Colonic mucosa (tissue), 4 donors: ENCODE data around the gene SULT6B1. TPM values are rescaled to one million over a fixed set of nuclear protein-coding genes. Genes with fewer than 3 reads are reported as not detected.

Source experiments
- DNase-seq: peaks from one replicate; pipeline ENCODE4 v3.0.0-alpha.2; 2020
- H3K27ac ChIP-seq: fragments of 200-600 bp; one replicate; pipeline ENCODE4 v1.8.0; 2021
- H3K27me3 ChIP-seq: fragments of 200-600 bp; one replicate; pipeline ENCODE4 v1.8.0; 2021
- H3K36me3 ChIP-seq: fragments of 200-600 bp; one replicate; pipeline ENCODE4 v1.8.0; 2021
- H3K4me1 ChIP-seq: fragments of 200-600 bp; one replicate; pipeline ENCODE4 v1.8.0; 2021; ENCODE audit warnings: mild to moderate bottlenecking
- H3K4me3 ChIP-seq: fragments of 200-600 bp; one replicate; pipeline ENCODE4 v1.8.0; 2021
- H3K9ac ChIP-seq, 2 donors: one replicate each; pipeline ENCODE4 v1.7.0; 2013; ENCODE audit warnings: control low read depth in 2 of 2, low read depth in 2 of 2, low read length in 2 of 2
- H3K9me3 ChIP-seq: fragments of 200-600 bp; one replicate; pipeline ENCODE4 v1.8.0; 2021
- CTCF ChIP-seq: fragments of 200-600 bp; IDR thresholded peaks from one replicate; pipeline ENCODE4 v1.8.0; 2022; ENCODE audit warnings: antibody characterized with exemption, mild to moderate bottlenecking
- intact Hi-C: fragments of 100-400 bp; cut with DNase I; formaldehyde crosslinking; loops from one replicate; pipeline ENCODE4 v1.14.1; 2022
- total RNA-seq, 2 donors: library from RNA; stranded (reverse); fragmentation: NEBNext Ultra II Directional in 1 of 2; extraction: Animal tissue kit (Norgen Biotek cat#: 25700) in 1 of 2; gene quantifications; one replicate each; pipeline ENCODE4 v1.2.1, GENCODE V29; 2021
- donor health status: healthy.
- donor health status: DM: no; HTN: no; CAD: no.
- donor health status: DM: no; HTN: no; CAD: no.

The SULT6B1 gene
- total RNA-seq, 2 donors from 2014 or later = not detected

DNA sequence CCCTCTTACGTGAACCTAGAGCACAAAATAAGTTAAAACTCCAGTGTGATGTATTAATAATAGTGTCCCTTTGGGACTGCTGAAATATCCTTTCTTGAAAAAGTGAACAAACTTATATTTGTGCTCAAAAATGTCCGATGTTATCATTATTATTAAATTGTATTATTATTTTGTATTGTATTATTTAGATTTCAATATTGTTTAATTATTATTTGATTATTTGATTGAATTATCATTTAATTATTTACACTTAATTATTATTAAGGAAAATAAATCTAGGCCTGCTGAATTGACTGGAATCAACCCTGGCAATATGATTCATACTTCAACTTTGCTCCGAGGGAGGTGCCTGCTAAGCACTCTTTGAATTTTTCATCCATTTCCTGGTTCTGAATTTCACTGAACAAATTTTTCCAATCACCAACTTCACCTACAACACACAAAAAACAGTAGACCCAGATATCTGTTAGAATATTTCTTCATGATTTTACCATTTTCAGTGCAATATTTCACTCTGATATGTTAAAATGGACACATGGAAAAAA is 20.8 kb downstream of the SULT6B1 start:
- H3K4me1 ChIP-seq = no peaks in the 10 kb centered on the region
- no peaks in the 10 kb centered on the region for H3K9me3 ChIP-seq
- no peak overlapping the region for H3K9ac ChIP-seq
- peak overlapping the region; percentile 37 for H3K27ac ChIP-seq
- H3K4me3 ChIP-seq = no peak overlapping the region
- DNase-seq = no peak
- TF ChIP-seq CTCF = no peak
- intact Hi-C loops = no loop called here
- H3K36me3 ChIP-seq = no peaks in the 10 kb centered on the region
- no peaks in the 10 kb centered on the region for H3K27me3 ChIP-seq

- intact Hi-C loops = no loop called here
- TF ChIP-seq CTCF = no peak
- Histone ChIP-seq H3K27me3 (no peaks in the 10 kb centered on the region), H3K9me3 (no peaks in the 10 kb centered on the region), H3K4me1 (no peaks in the 10 kb centered on the region), H3K36me3 (no peaks in the 10 kb centered on the region), H3K4me3 (no peak overlapping the region), H3K27ac (no peak overlapping the region), H3K9ac (no peak overlapping the region)
- no peak for DNase-seq
Observed at GRCh38 chr2:37164757-37165156, 23.7 kb downstream of the SULT6B1 start.

DNA sequence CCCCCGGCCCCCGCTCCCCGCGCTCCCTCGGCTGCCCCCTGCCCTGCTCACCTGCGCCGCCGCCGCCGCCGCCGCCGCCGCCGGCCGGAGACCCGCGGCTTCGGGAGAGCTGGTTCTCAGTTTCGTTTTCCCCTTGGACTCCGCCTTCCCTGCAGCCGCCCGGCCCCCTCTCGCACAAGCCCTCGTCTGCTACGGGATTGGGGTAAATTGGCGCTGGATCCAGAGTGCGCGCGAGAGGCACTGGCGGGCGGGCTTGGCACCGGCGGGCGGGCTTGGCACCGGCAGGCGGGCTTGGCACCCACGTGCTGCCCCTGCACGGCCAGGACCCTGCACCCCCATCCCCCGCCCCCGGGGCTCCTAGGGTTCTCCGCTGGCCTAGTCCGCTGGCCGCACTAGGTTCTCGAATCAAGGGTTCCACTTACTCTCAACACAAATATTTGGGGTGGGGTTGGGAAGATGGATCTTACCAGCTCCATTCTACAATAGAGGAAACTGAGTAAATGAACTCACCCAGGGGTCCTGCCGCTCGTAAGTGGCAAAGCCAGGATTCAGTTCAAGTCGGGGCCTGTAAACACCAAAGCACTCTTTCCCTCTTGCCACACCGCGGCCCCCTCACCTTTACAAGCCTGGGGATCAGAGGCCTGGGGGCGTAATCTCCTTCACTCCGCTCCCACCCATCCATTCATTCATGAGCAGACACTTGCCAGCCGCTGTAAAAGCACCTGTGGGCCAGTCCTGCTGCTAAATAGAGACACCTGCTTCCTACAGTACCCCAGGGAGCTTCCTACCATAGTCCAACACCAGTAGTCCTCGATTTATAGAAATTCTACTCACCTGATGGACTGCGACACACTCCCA is 31.4 kb downstream of the SULT6B1 start, which contains the start of gene EIF2AK2:
Gene EIF2AK2 (minus strand): TSS at position 124 of the 858 bp plus-strand sequence. CDS start 9,174 bp downstream, outside the sequence.
- Histone ChIP-seq H3K4me1 (peaks cover 6% of the 10 kb centered on the region), H3K9me3 (no peaks in the 10 kb centered on the region), H3K36me3 (no peaks in the 10 kb centered on the region), H3K9ac (peak within 1 kb of the TSS; percentile 84 to 89), H3K27ac (peak within 1 kb of the TSS; percentile 89), H3K4me3 (peak within 1 kb of the TSS; percentile 83), H3K27me3 (no peaks in the 10 kb centered on the region)
- DNase-seq = peak; percentile 89
- intact Hi-C loops = no loop called here
- no peak for TF ChIP-seq CTCF

DNA sequence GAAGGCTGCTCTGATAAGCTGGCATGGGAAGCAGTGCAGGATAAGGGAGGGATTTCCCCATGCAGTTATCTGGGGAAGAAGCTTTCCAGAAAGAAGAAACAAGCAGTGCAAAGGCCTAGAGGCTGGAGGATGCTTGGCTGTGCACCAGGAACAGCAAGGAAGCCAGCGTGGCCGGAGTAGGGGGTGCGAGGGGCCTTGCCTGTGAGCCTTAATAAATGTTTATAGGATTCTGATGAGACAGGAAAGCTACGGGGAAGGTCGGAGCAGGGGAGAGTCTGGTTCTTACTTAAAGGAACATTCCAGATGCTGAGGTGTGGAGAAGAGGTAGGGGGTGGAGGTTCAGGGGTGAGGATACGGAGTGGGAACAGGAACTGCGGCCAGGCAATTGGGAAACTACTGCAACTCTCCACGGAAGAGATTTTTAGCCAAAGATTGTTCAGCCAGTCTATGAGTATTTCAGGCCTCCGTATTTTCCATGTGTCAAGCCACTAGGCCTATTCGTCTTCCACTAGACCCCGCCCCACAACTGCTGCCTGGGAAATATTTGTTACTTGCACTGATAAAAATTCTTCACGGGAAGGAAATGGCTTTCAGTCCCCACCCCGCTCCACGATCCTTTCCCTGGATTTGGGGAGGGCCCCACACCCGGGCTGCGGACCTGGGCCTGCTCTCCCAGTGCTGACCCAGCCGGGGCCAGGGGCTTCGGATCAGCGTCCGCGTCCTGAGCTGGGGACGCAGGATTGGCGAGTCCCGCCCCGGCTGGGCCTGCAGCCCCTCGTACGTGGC is 32.2 kb downstream of the SULT6B1 start:
- Histone ChIP-seq H3K9ac (peak overlapping the region; percentile 84 to 89), H3K27ac (peak overlapping the region; percentile 89), H3K4me1 (peaks cover 6% of the 10 kb centered on the region), H3K4me3 (peak overlapping the region; percentile 83), H3K36me3 (no peaks in the 10 kb centered on the region), H3K27me3 (no peaks in the 10 kb centered on the region), H3K9me3 (no peaks in the 10 kb centered on the region)
- TF ChIP-seq CTCF = no peak
- DNase-seq = peak; percentile 55
- intact Hi-C loops = no loop called here

GRCh38 chr2:37154785-37155184 is 33.7 kb downstream of the SULT6B1 start:
- intact Hi-C loops = no loop called here
- no peaks in the 10 kb centered on the region for H3K9me3 ChIP-seq
- H3K27ac ChIP-seq = no peak overlapping the region
- H3K4me3 ChIP-seq = no peak overlapping the region
- TF ChIP-seq CTCF = no peak
- H3K36me3 ChIP-seq = no peaks in the 10 kb centered on the region
- DNase-seq = no peak
- no peaks in the 10 kb centered on the region for H3K27me3 ChIP-seq
- H3K4me1 ChIP-seq = peaks cover 6% of the 10 kb centered on the region
- H3K9ac ChIP-seq = no peak overlapping the region
